H1 (cell line): ENCODE measurements around the gene PLEKHN1. TPM values are rescaled to one million over a fixed set of nuclear protein-coding genes. Genes with fewer than 3 reads are reported as not detected.

ENCODE experiments used
- BACH1 ChIP-seq: IDR thresholded peaks from 2 replicates; pipeline ENCODE4 v1.6.1; 2012; ENCODE audit warnings: low read length, improper control_type of control experiment
- CHD7 ChIP-seq: fragments of 300-600 bp; sonication (generic); IDR thresholded peaks from 2 replicates; pipeline ENCODE4 v1.7.1; 2012; ENCODE audit warnings: low read length, moderate library complexity, mild to moderate bottlenecking, inconsistent platforms; ENCODE audit not compliant: insufficient replicate concordance
- HDAC2 ChIP-seq, 2 experiments: fragments of 300-600 bp in 1 of 2; sonication (generic) in 1 of 2; IDR thresholded peaks; 2 replicates each; pipeline ENCODE4 v1.6.1; 2011 to 2012; ENCODE audit warnings: low read depth in 2 of 2, low read length in 2 of 2, mild to moderate bottlenecking in 2 of 2, moderate library complexity in 2 of 2, borderline replicate concordance in 1 of 2, inconsistent platforms in 1 of 2
- POLR2A ChIP-seq, 2 experiments: IDR thresholded peaks; 1 replicate in 1 of 2; 2 replicates in 1 of 2; pipeline ENCODE4 v1.6.1; 2011; ENCODE audit warnings: low read depth in 2 of 2, low read length in 2 of 2, mild to moderate bottlenecking in 2 of 2; ENCODE audit errors: control extremely low read depth in 1 of 2
- POU5F1 ChIP-seq: IDR thresholded peaks from 2 replicates; pipeline ENCODE4 v1.6.1; 2011; ENCODE audit warnings: low read depth, mild to moderate bottlenecking, low read length, moderate library complexity
- RAD21 ChIP-seq, 2 experiments: IDR thresholded peaks in 1 of 2; conservative IDR thresholded peaks in 1 of 2; 2 replicates each; pipeline ENCODE4 v1.6.1; 2011; ENCODE audit warnings: low read depth in 2 of 2, low read length in 2 of 2, improper control_type of control experiment in 1 of 2, inconsistent platforms in 1 of 2, mild to moderate bottlenecking in 1 of 2, moderate library complexity in 1 of 2
- polyA plus RNA-seq, 7 experiments: library from polyadenylated mRNA; depleted of rRNA in 3 of 7; stranded (reverse) in 5 of 7; unstranded in 2 of 7; fragments of >200 nt in 5 of 7; fragments of 200-250 nt in 2 of 7; gene quantifications; 1 replicate in 5 of 7; 2 replicates in 1 of 7; 4 replicates in 1 of 7; pipeline versions ENCODE4 v1.2.1 to v1.2.3, GENCODE V29; 2011 to 2013; ENCODE audit warnings: missing spikeins in 2 of 7, mixed read lengths in 2 of 7
- total RNA-seq: library from RNA; stranded (reverse); fragmentation: NEBNext Ultra II Directional; extraction: Animal tissue kit (Norgen Biotek cat#: 25700); gene quantifications from 2 replicates; pipeline ENCODE4 v1.2.1, GENCODE V29; 2021

Gene PLEKHN1
- total and polyA plus RNA-seq, 2 of the 8 experiments (the other 6 are each of a cell fraction or from before 2014, with no cell fraction given), result 0.39 to 1.5 TPM

- TF ChIP-seq CHD7, result no peak
- no peak for TF ChIP-seq POU5F1
- no peak for TF ChIP-seq BACH1
- no peak for TF ChIP-seq POLR2A (IDR thresholded peaks at IDR 0.05; ENCODE audit: control extremely low read depth in 1 of 2, low read depth in 2 of 2, low read length in 2 of 2)
- no peak for TF ChIP-seq HDAC2 (IDR thresholded peaks at IDR 0.05; ENCODE audit: borderline replicate concordance in 1 of 2, low read depth in 2 of 2, low read length in 2 of 2)
- no peak for TF ChIP-seq RAD21 (IDR thresholded peaks at IDR 0.05 in 1 of 2, conservative IDR thresholded peaks at IDR 0.05 in 1 of 2; ENCODE audit: low read depth in 2 of 2, low read length in 2 of 2)
Observed at GRCh38 chr1:1006305-1007159, 40.2 kb downstream of the PLEKHN1 start (continued).
